Rectal smooth muscle tissue (tissue), 1 donor: ENCODE data around the gene SPINK6.

Experiments
- H3K27ac ChIP-seq: one replicate; pipeline ENCODE4 v1.7.0; 2013; ENCODE audit warnings: low read depth, low read length, inconsistent platforms
- H3K27me3 ChIP-seq: one replicate; pipeline ENCODE4 v1.7.0; 2013; ENCODE audit warnings: low read length; ENCODE audit not compliant: control insufficient read depth, insufficient read depth
- H3K36me3 ChIP-seq: one replicate; pipeline ENCODE4 v1.7.0; 2013; ENCODE audit warnings: low read length; ENCODE audit not compliant: control insufficient read depth, insufficient read depth
- H3K4me1 ChIP-seq: one replicate; pipeline ENCODE4 v1.7.0; 2013; ENCODE audit warnings: low read length; ENCODE audit not compliant: control insufficient read depth, insufficient read depth
- H3K4me3 ChIP-seq: one replicate; pipeline ENCODE4 v1.7.0; 2013; ENCODE audit warnings: low read length
- H3K9ac ChIP-seq: one replicate; pipeline ENCODE4 v1.7.0; 2013; ENCODE audit warnings: low read length

SPINK6 gene

GRCh38 chr5:148230240-148230639 lies 27.4 kb downstream of the SPINK6 start:
- Histone ChIP-seq H3K4me1 (no peaks in the 10 kb centered on the region), H3K27ac (no peak overlapping the region), H3K27me3 (no peaks in the 10 kb centered on the region), H3K9ac (no peak overlapping the region), H3K4me3 (no peak overlapping the region), H3K36me3 (no peaks in the 10 kb centered on the region)

- H3K4me3 ChIP-seq, result no peak overlapping the region
- H3K27ac ChIP-seq, result no peak overlapping the region
- no peaks in the 10 kb centered on the region for H3K4me1 ChIP-seq
- H3K9ac ChIP-seq, result no peak overlapping the region
- H3K27me3 ChIP-seq, result no peaks in the 10 kb centered on the region
- H3K36me3 ChIP-seq, result no peaks in the 10 kb centered on the region
These were observed 35.1 kb downstream of the SPINK6 start for GRCh38 chr5:148237785-148238417.

- no peaks in the 10 kb centered on the region for H3K27me3 ChIP-seq
- no peak within 1 kb of the TSS for H3K9ac ChIP-seq
- no peaks in the 10 kb centered on the region for H3K4me1 ChIP-seq
- H3K4me3 ChIP-seq, result no peak within 1 kb of the TSS
- no peaks in the 10 kb centered on the region for H3K36me3 ChIP-seq
- H3K27ac ChIP-seq, result no peak within 1 kb of the TSS
These were observed 35.6 kb downstream of the SPINK6 start, which contains the start of gene MARCOL for GRCh38 chr5:148238418-148238794. Gene MARCOL, plus strand, starts transcription at chr5:148238525. Its CDS starts 73 bp downstream, at chr5:148238598.

GRCh38 chr5:148248894-148249293 lies 46.1 kb downstream of the SPINK6 start:
- H3K27ac ChIP-seq, result no peak overlapping the region

GRCh38 chr5:148255456-148255855 lies 52.6 kb downstream of the SPINK6 start:
- no peaks in the 10 kb centered on the region for H3K4me1 ChIP-seq
- no peaks in the 10 kb centered on the region for H3K36me3 ChIP-seq
- no peaks in the 10 kb centered on the region for H3K27me3 ChIP-seq
- no peak overlapping the region for H3K4me3 ChIP-seq
- H3K27ac ChIP-seq, result no peak overlapping the region
- H3K9ac ChIP-seq, result no peak overlapping the region

More at GRCh38 chr5:148248894-148249293, 46.1 kb downstream of the SPINK6 start:
- Histone ChIP-seq H3K9ac (no peak overlapping the region), H3K36me3 (no peaks in the 10 kb centered on the region), H3K4me1 (no peaks in the 10 kb centered on the region), H3K4me3 (no peak overlapping the region), H3K27me3 (no peaks in the 10 kb centered on the region)

GRCh38 chr5:148259288-148259687 lies 56.4 kb downstream of the SPINK6 start:
- Histone ChIP-seq H3K36me3 (no peaks in the 10 kb centered on the region), H3K9ac (no peak overlapping the region), H3K27me3 (no peaks in the 10 kb centered on the region), H3K4me3 (no peak overlapping the region), H3K4me1 (no peaks in the 10 kb centered on the region), H3K27ac (no peak overlapping the region)

GRCh38 chr5:148261221-148261620 lies 58.4 kb downstream of the SPINK6 start:
- Histone ChIP-seq H3K9ac (no peak overlapping the region), H3K27me3 (no peaks in the 10 kb centered on the region), H3K4me1 (no peaks in the 10 kb centered on the region), H3K4me3 (no peak overlapping the region), H3K27ac (no peak overlapping the region), H3K36me3 (no peaks in the 10 kb centered on the region)
